Measurements from ENCODE around the gene LACRT.

- TF ChIP-seq POLR2A (IDR thresholded peaks at IDR 0.05; ENCODE audit: low read depth, low read length) (no peak), CTCF (IDR thresholded peaks at IDR 0.05; ENCODE audit: extremely low read depth in 1 of 2, insufficient read depth in 1 of 2, low read depth in 1 of 2, low read length in 2 of 2) (no peak), MYC (IDR thresholded peaks at IDR 0.05; ENCODE audit: low read depth, low read length) (no peak), JUN (IDR thresholded peaks at IDR 0.05; ENCODE audit: borderline replicate concordance, insufficient read depth, insufficient read length, low read depth) (no peak), MAX (IDR thresholded peaks at IDR 0.05; ENCODE audit: insufficient read depth, insufficient read length) (no peak), EZH2 (IDR thresholded peaks at IDR 0.05; ENCODE audit: borderline replicate concordance, low read depth, low read length, severe bottlenecking) (no peak), FOS (IDR thresholded peaks at IDR 0.05; ENCODE audit: borderline replicate concordance, insufficient read depth, low read length) (no peak)
Measured at GRCh38 chr12:54650409-54650808, 15.7 kb upstream of the LACRT start.

Measured in endothelial cell of umbilical vein (primary cell).